ENCODE results near the gene DHDDS. TPM values are rescaled to one million over a fixed set of nuclear protein-coding genes. Genes with fewer than 3 reads are reported as not detected.
"Not testable (repeated sequence)": the region's sequence is repeated elsewhere in the genome, so short reads cannot be mapped to it uniquely, and the experiment has no call there.

DHDDS gene
- total RNA-seq, 1 donor from 2014 or later: 50.4 TPM

GRCh38 chr1:26493938-26494337, 61.8 kb downstream of the DHDDS start:
- Mint-ChIP-seq H3K27ac (ENCODE audit: unreplicated experiment) (no peak overlapping the region), H3K9me3 (ENCODE audit: unreplicated experiment) (no peaks in the 10 kb centered on the region), H3K27me3 (ENCODE audit: unreplicated experiment) (no peaks in the 10 kb centered on the region), H3K4me3 (ENCODE audit: unreplicated experiment) (no peak overlapping the region), H3K4me1 (ENCODE audit: unreplicated experiment) (no peaks in the 10 kb centered on the region), H3K36me3 (ENCODE audit: unreplicated experiment) (no peaks in the 10 kb centered on the region)
- TF ChIP-seq CTCF (IDR thresholded peaks at IDR 0.05): no peak
- DNase-seq (ENCODE audit: extremely low spot score, unreplicated experiment): no peak

DNA sequence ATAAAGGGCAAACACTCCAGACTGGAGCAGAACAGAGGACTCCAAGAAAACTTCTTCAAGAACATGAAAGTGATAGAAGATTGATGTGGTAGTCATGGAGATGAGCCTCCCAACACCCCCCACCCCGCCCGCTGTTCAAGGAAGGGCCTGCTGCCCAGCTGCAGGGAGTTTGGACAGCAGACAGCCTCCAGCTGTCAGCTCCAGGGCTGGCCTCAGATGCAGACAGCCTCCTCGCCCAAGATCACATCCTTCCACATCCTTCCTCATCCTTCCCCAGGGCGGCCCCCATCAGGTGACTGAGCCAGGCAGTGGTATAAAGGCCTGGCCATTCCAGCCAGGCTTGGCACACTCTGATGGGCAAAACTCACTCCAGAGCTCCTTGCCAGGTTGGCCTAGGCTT, 64.7 kb downstream of the DHDDS start:
- no peaks in the 10 kb centered on the region for H3K9me3 Mint-ChIP-seq (ENCODE audit: unreplicated experiment)
- no peak for TF ChIP-seq CTCF (IDR thresholded peaks at IDR 0.05)
- no peak for DNase-seq (ENCODE audit: extremely low spot score, unreplicated experiment)
- no peak overlapping the region for H3K4me3 Mint-ChIP-seq (ENCODE audit: unreplicated experiment)
- H3K4me1 Mint-ChIP-seq (ENCODE audit: unreplicated experiment): peaks cover 8% of the 10 kb centered on the region
- H3K27ac Mint-ChIP-seq (ENCODE audit: unreplicated experiment): no peak overlapping the region
- H3K36me3 Mint-ChIP-seq (ENCODE audit: unreplicated experiment): no peaks in the 10 kb centered on the region
- no peaks in the 10 kb centered on the region for H3K27me3 Mint-ChIP-seq (ENCODE audit: unreplicated experiment)

- no peak overlapping the region for H3K27ac Mint-ChIP-seq (ENCODE audit: unreplicated experiment)
- peaks cover 10% of the 10 kb centered on the region for H3K4me1 Mint-ChIP-seq (ENCODE audit: unreplicated experiment)
- no peak overlapping the region for H3K4me3 Mint-ChIP-seq (ENCODE audit: unreplicated experiment)
- no peaks in the 10 kb centered on the region for H3K27me3 Mint-ChIP-seq (ENCODE audit: unreplicated experiment)
- DNase-seq (ENCODE audit: extremely low spot score, unreplicated experiment): no peak
- no peak for TF ChIP-seq CTCF (IDR thresholded peaks at IDR 0.05)
- no peaks in the 10 kb centered on the region for H3K36me3 Mint-ChIP-seq (ENCODE audit: unreplicated experiment)
- H3K9me3 Mint-ChIP-seq (ENCODE audit: unreplicated experiment): no peaks in the 10 kb centered on the region
Observed at GRCh38 chr1:26498894-26499293, 66.8 kb downstream of the DHDDS start.

DNA sequence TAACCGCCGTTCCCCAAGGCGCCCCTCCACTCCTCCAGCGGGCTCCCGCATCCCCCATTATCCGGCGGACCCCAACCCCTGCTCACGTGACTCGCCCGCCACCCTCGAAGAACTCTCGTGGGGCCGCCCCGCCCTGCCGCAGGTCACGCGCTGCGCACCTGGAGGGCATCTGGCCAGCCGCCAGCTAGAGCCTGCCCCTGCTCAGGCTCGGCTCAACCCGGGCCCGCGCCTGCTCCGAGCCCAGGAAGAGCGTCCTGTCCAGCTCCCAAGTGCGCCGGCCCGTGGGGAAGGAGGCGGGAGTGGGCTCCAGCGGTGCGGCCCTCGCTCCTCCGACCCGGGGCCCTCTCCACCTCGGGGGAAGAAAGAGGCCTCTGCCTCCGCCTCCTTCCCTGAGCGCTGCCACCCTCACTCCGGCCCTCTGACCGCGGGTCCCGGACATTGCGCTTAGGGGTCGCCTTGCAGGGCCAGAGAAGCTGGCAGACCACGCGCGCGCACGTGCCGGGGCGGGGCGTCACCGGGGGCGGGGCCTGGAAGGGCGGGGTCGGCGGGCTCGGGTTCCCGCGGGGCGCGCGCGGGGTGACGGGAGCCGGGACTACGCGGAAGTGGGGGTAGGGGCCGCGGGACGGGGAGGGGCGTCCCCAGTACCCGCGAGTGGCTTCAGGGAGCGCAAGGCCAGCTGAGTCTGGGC, 68.5 kb downstream of the DHDDS start:
- H3K27me3 Mint-ChIP-seq (ENCODE audit: unreplicated experiment): no peaks in the 10 kb centered on the region
- H3K4me3 Mint-ChIP-seq (ENCODE audit: unreplicated experiment): peak overlapping the region; percentile 83
- peaks cover 10% of the 10 kb centered on the region for H3K4me1 Mint-ChIP-seq (ENCODE audit: unreplicated experiment)
- H3K9me3 Mint-ChIP-seq (ENCODE audit: unreplicated experiment): no peaks in the 10 kb centered on the region
- no peak for TF ChIP-seq CTCF (IDR thresholded peaks at IDR 0.05)
- H3K36me3 Mint-ChIP-seq (ENCODE audit: unreplicated experiment): no peaks in the 10 kb centered on the region
- peak overlapping the region; percentile 91 for H3K27ac Mint-ChIP-seq (ENCODE audit: unreplicated experiment)
- DNase-seq (ENCODE audit: extremely low spot score, unreplicated experiment): peak; percentile 97

DNA sequence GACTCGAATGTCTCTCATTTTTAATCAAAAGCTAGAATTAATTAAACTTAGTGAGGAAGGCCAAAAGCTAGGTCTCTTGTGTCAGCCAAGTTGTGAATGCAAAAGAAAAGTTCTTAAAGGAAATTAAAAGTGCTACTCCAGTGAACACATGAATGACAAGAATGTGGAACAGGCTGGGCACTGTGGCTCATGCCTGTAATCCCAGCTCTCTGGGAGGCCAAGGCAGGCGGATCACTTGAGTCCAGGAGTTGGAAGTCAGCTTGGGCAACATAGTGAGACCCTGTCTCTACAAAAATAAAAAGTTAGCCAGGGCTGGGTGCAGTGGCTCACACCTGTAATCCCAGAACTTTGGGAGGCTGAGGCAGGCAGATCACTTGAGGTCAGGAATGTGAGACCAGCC, 78.6 kb downstream of the DHDDS start:
- H3K27ac Mint-ChIP-seq (ENCODE audit: unreplicated experiment); H3K4me1 Mint-ChIP-seq (ENCODE audit: unreplicated experiment); H3K4me3 Mint-ChIP-seq (ENCODE audit: unreplicated experiment); DNase-seq (ENCODE audit: extremely low spot score, unreplicated experiment); H3K27me3 Mint-ChIP-seq (ENCODE audit: unreplicated experiment); H3K9me3 Mint-ChIP-seq (ENCODE audit: unreplicated experiment); H3K36me3 Mint-ChIP-seq (ENCODE audit: unreplicated experiment): not testable (repeated sequence)

GRCh38 chr1:26515836-26516235, 83.7 kb downstream of the DHDDS start:
- H3K4me1 Mint-ChIP-seq (ENCODE audit: unreplicated experiment); H3K9me3 Mint-ChIP-seq (ENCODE audit: unreplicated experiment); H3K36me3 Mint-ChIP-seq (ENCODE audit: unreplicated experiment); H3K4me3 Mint-ChIP-seq (ENCODE audit: unreplicated experiment); H3K27ac Mint-ChIP-seq (ENCODE audit: unreplicated experiment); H3K27me3 Mint-ChIP-seq (ENCODE audit: unreplicated experiment); DNase-seq (ENCODE audit: extremely low spot score, unreplicated experiment): not testable (repeated sequence)
